ENCODE measurements around the gene KLF11.
"Not testable (repeated sequence)": the region's sequence is repeated elsewhere in the genome, so short reads cannot be mapped to it uniquely, and the experiment has no call there.

KLF11 gene

DNA sequence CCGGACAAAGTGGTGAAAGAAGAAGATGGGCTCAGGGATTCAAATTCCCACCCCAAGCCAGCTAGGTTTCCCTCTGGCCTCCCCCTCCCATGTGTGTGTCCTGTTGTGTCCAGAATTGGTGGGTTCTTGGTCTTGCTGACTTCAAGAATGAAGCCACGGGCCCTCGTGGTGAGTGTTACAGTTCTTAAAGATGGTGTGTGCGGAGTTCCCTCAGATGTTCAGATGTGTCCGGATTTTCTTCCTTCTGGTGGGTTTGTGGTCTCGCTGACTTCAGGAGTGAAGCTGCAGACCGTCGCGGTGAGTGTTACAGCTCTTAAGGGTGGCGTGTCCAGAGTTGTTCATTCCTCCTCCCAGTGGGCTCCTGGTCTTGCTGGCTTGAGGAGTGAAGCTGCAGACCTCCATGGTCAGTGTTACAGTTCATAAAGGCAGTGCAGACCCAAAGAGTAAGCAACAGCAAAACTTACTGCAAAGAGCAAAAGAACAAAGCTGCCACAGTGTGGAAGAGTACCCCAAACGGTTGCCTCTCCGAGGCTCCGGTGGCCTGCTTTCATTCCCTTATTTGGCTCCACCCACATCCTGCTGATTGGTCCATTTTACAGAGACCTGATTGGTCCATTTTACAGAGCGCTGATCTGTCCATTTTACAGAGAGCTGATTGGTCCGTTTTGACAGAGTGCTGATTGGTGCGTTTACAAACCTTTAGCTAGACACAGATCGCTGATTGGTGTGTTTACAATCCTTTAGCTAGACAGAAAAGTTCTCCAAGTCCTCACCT lies 37.7 kb upstream of the KLF11 start:
- Mint-ChIP-seq H3K36me3 (no peaks in the 10 kb centered on the region), H3K9me3 (no peaks in the 10 kb centered on the region), H3K27me3 (peaks cover 7 to 43% of the 10 kb centered on the region in 2 donors), H3K4me1 (no peaks in the 10 kb centered on the region), H3K4me3 (no peak overlapping the region), H3K27ac (no peak overlapping the region)
- no peak for DNase-seq
- ATAC-seq (replicated peaks), result no peak

DNA sequence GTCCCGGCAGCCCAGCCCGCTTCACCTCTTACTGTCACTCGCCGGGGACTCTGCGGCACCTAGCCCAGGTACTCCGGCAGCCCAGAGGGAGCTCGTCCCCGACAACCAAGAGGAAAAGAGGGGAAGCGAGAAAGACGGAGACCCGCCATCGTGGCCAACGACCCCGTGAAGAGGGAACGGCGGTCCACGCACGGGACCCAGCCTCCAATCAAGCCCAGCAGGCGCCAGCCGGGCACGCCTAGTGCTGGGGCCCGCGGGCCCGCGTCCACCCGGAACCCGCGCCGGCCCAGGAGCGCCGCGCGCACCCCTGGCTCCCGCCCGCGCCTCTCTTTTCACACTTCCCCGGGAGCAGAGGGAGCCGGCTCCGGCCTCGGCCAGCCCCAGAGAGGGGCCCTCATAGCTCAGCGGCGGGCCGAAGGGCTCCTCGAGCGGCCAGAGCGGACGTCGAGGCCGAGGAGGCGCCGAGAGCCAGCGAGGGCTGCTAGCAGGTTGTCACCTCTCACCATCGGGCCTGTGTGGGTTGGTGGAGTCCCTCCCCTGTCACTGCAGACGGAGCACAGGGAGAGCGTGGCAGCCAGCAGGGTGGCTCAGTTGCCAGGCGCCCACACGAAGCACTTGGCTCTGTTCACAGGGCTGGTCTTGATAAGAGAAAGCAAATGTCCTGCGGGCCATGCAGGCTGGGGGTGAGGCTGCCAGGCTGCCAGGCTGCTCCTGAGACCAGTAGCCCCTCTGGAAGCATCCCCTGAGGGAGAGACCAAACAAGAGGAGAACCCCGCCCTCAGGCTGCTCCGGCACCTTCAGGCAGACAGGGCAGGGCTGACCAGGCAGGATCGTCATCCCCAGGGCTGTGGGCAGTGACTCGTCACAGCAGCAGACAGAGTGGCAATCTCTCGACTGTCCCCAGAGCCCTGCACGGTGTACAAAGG lies 36.9 kb upstream of the KLF11 start:
- H3K27ac Mint-ChIP-seq, result no peak overlapping the region
- H3K9me3 Mint-ChIP-seq, result no peaks in the 10 kb centered on the region
- ATAC-seq (replicated peaks), result no peak
- H3K27me3 Mint-ChIP-seq, result peaks cover 7 to 43% of the 10 kb centered on the region in 2 donors
- no peaks in the 10 kb centered on the region for H3K36me3 Mint-ChIP-seq
- H3K4me1 Mint-ChIP-seq, result no peaks in the 10 kb centered on the region
- H3K4me3 Mint-ChIP-seq, result peak overlapping the region in 1 of 2 donors; percentile 19
- DNase-seq, result no peak

DNA sequence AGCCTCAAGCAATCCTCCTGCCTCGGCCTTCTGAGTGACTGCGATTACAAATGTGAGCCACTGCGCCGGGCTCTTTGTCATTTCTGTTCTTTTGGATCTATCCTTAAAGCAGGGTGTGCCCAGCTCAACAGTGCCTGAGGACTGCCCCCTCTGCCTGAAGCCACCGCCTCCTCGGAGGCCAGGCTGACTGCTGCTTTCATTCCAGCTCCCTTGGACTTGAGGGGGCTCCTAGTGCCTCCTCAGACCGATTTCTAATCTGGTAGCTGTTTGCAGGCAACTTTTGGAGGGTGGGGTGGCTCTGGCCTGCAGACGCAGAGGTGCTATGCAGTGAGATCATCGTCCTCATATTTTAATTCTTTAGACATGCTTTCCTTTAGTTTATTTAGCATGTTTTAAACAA lies 35.9 kb upstream of the KLF11 start:
- DNase-seq (no peak), ATAC-seq (replicated peaks) (no peak)
- no peaks in the 10 kb centered on the region for H3K36me3 Mint-ChIP-seq
- no peaks in the 10 kb centered on the region for H3K4me1 Mint-ChIP-seq
- no peak overlapping the region for H3K4me3 Mint-ChIP-seq
- H3K27ac Mint-ChIP-seq, result no peak overlapping the region
- H3K9me3 Mint-ChIP-seq, result no peaks in the 10 kb centered on the region
- H3K27me3 Mint-ChIP-seq, result peaks cover 7 to 43% of the 10 kb centered on the region in 2 donors

DNA sequence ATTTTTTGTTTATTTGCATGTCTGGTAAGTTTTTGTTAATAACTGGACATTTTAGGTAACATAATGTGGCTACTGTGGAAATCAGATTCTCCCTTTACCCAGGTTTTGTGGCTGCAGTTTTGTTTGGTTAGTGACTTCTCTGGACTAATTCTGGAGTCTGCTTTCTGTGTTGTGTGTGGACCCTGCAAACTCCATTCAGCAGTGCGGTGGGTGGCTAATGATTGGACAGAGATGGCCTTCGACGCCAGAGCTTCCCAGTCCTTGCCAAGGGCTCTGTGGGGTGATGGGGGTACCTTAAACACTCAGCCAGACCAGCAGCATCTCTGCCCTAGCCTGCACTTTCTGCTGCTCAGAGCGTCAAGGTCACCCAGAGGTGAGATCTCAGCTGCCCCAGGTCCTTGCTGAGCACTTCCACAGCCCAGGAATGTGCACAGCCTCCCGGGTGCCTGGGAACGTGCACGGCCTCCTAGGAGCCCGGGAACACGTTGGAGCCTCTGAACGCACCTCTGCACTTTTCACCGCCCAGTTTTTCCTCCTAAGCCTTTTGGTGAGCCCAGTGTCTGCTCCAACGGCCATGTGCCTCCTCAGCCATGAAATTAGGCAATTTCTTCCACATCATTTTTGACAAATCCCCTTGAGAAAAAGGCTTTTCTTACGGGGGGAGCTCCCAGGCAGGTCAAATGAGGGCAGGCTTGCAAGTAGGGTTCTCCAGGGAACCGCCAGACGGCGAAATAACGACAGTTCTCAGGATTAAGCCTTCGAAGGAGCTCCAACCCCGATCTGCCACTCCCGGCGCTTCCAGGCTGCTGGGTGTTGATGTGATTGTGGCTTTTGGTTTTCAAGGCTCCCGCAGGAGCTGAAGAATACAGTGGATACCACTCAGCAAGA lies 35.2 kb upstream of the KLF11 start:
- no peak for ATAC-seq (replicated peaks)
- Mint-ChIP-seq H3K27ac (no peak overlapping the region), H3K4me3 (no peak overlapping the region), H3K27me3 (peaks cover 7 to 43% of the 10 kb centered on the region in 2 donors), H3K9me3 (no peaks in the 10 kb centered on the region), H3K4me1 (no peaks in the 10 kb centered on the region), H3K36me3 (no peaks in the 10 kb centered on the region)
- no peak for DNase-seq

DNA sequence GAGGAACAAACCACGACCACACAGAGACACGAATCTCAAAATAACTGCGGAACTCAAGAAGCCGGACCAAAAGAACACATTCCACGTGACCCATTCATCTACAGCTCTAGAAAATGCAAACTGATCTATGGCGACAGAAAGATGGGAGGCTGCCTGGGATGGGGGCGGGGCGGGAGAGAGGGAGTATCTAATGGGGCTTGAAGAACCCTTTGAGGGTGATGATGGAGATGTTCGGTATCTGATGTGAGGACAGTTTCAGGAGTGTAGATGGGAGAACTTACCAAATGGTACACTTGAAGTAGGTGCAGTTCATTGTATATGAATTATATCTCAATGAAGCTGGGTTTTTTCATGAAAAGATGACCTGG lies 34.6 kb upstream of the KLF11 start:
- DNase-seq (no peak), ATAC-seq (replicated peaks) (no peak)
- no peaks in the 10 kb centered on the region for H3K4me1 Mint-ChIP-seq
- H3K4me3 Mint-ChIP-seq, result no peak overlapping the region
- no peak overlapping the region for H3K27ac Mint-ChIP-seq
- peaks cover 7 to 43% of the 10 kb centered on the region in 2 donors for H3K27me3 Mint-ChIP-seq
- no peaks in the 10 kb centered on the region for H3K36me3 Mint-ChIP-seq
- no peaks in the 10 kb centered on the region for H3K9me3 Mint-ChIP-seq

DNA sequence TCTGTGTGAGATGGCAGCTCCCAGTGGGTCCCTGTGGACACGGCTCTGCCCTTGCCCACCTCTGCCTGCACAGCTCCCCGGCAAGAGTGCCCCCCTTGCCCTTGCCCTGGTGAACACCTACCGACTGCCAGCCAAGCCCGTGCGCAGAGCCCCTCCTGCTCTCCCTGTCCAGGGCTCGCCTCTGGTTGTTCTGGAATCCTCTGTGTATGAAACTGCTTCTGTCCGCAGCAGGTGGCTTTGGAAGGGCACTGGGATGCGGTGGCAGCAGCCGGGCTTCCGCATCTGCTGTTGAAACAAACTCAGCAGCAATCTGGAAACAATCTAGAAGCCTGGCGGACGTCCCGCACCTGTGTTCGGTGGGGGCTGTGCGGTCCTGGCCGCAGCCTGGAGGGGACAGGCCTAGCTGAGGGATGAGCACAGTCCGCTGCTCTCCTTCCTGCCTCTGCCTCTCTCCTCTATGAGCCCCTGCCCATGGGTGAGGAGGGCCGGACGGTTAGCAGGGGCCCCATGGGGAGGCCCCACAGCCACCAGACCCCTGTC lies 34.0 kb upstream of the KLF11 start:
- ATAC-seq (replicated peaks), result no peak
- no peaks in the 10 kb centered on the region for H3K36me3 Mint-ChIP-seq
- no peak for DNase-seq
- H3K27ac Mint-ChIP-seq, result no peak overlapping the region
- H3K9me3 Mint-ChIP-seq, result no peaks in the 10 kb centered on the region
- peaks cover 7 to 42% of the 10 kb centered on the region in 2 donors for H3K27me3 Mint-ChIP-seq
- no peaks in the 10 kb centered on the region for H3K4me1 Mint-ChIP-seq
- no peak overlapping the region for H3K4me3 Mint-ChIP-seq

DNA sequence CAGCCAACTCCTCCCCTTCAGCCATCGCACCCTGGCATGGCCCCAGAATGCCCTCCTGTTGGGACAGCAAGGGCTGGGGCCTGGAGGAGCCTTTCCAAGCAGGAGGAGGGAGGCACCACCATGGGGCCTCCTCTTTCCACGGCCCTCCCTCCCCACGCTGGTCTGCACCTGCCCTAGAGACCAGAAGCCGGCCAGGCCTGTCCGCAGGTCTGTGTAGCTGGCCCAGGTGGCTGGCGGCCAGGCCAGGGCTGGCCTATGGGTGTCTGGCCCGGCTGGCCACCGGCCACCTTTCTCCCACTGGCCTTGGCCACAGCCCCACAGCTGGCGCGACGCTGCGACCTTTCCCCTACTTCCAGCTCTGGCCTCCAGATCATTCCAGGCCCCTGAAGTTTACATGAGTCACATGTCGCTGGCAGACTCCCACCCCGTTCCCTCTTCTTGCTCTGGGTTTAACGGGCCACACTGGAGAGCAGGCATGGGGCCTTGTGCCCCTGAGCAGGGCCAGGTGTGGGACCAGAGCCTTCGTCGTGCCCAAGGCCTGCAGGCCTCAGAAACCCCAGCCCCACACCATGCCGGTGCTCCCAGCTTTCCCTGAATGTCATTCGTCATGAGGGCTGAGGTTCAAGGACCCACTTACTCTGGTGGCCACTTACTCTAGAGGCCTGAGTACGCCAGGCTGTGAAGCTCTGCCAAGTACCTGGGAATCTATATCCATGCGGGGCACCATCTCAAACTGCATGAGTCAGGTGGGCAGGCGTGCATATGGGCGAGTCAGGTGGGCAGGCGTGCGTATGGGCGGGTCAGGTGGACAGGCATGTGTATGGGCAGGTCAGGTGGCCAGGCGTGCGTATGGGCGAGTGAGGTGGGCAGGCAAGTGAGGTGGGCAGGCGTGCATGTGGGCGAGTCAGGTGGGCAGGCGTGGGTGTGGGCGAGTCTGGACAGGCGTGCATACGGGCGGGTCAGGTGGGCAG lies 33.3 kb upstream of the KLF11 start:
- H3K9me3 Mint-ChIP-seq, result no peaks in the 10 kb centered on the region
- DNase-seq (no peak), ATAC-seq (replicated peaks) (no peak)
- no peaks in the 10 kb centered on the region for H3K4me1 Mint-ChIP-seq
- no peak overlapping the region for H3K4me3 Mint-ChIP-seq
- no peaks in the 10 kb centered on the region for H3K36me3 Mint-ChIP-seq
- no peak overlapping the region for H3K27ac Mint-ChIP-seq
- peaks cover 7 to 34% of the 10 kb centered on the region in 2 donors for H3K27me3 Mint-ChIP-seq

DNA sequence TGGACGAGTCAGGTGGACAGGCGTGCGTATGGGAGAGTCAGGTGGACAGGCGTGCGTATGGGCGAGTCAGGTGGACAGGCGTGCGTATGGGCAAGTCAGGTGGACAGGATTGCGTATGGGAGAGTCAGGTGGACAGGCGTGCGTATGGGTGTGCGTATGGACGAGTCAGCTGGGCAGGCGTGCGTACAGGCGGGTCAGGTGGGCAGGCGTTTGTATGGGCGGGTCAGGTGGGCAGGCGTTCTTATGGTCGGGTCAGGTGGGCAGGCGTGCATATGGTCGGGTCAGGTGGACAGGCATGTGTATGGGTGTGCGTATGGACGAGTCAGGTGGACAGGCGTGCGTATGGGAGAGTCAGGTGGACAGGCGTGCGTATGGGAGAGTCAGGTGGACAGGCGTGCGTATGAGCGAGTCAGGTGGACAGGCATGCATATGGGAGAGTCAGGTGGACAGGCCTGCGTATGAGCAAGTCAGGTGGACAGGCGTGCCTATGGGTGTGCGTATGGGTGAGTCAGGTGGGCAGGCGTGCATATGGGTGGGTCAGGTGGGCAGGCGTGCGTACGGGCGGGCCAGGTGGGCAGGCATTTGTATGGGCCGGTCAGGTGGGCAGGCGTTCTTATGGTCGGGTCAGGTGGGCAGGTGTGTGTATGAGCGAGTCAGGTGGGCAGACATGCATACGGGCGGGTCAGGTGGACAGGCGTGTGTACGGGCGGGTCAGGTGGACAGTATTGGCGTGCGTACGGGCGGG lies 32.3 kb upstream of the KLF11 start:
- H3K27me3 Mint-ChIP-seq, result peaks cover 7 to 34% of the 10 kb centered on the region in 2 donors
- H3K27ac Mint-ChIP-seq; H3K4me3 Mint-ChIP-seq; DNase-seq; H3K4me1 Mint-ChIP-seq; H3K36me3 Mint-ChIP-seq; H3K9me3 Mint-ChIP-seq; ATAC-seq (replicated peaks): not testable (repeated sequence)

DNA sequence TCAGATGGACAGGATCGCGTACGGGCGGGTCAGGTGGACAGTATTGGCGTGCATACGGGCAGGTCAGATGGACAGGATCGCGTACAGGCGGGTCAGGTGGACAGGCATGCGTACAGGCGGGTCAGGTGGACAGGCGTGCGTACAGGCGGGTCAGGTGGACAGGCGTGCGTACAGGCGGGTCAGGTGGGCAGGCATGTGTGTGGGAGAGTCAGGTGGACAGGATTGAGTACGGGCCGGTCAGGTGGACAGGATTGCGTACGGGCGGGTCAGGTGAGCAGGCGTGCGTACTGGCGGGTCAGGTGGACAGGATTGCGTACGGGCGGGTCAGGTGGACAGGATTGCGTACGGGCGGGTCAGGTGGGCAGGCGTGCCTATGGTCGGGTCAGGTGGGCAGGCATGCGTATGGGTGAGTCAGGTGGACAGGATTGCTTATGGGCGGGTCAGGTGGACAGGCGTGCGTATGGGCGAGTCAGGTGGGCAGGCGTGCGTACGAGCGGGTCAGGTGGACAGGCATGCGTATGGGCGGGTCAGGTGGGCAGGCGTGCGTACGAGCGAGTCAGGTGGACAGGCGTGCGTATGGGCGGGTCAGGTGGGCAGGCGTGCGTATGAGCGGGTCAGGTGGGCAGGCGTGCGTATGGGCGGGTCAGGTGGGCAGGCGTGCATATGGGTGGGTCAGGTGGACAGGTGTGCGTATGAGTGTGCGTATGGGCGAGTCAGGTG lies 31.6 kb upstream of the KLF11 start:
- not testable (repeated sequence) for H3K36me3 Mint-ChIP-seq; H3K4me3 Mint-ChIP-seq; ATAC-seq (replicated peaks); DNase-seq; H3K9me3 Mint-ChIP-seq; H3K4me1 Mint-ChIP-seq; H3K27ac Mint-ChIP-seq
- peaks cover 8 to 29% of the 10 kb centered on the region in 2 donors for H3K27me3 Mint-ChIP-seq

DNA sequence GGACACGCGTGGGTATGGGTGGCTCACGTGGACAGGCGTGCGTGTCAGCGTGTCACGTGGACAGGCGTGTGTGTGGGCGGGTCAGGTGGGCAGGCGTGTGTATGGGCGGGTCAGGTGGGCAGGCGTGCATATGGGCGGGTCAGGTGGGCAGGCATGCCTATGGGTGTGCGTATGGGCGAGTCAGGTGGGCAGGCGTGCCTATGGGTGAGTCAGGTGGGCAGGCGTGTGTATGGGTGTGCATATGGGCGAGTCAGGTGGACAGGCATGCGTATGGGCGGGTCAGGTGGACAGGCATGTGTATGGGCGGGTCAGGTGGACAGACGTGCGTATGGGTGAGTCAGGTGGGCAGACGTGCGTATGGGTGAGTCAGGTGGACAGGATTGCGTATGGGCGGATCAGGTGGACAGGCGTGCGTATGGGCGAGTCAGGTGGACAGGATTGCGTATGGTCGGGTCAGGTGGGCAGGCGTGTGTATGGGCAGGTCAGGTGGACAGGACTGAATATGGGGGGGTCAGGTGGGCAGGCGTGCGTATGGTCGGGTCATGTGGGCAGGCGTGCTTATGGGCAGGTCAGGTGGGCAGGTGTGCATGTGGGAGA lies 30.9 kb upstream of the KLF11 start:
- H3K36me3 Mint-ChIP-seq; H3K27ac Mint-ChIP-seq; ATAC-seq (replicated peaks); H3K4me3 Mint-ChIP-seq; H3K4me1 Mint-ChIP-seq; DNase-seq; H3K9me3 Mint-ChIP-seq: not testable (repeated sequence)
- H3K27me3 Mint-ChIP-seq, result peaks cover 7 to 25% of the 10 kb centered on the region in 2 donors

DNA sequence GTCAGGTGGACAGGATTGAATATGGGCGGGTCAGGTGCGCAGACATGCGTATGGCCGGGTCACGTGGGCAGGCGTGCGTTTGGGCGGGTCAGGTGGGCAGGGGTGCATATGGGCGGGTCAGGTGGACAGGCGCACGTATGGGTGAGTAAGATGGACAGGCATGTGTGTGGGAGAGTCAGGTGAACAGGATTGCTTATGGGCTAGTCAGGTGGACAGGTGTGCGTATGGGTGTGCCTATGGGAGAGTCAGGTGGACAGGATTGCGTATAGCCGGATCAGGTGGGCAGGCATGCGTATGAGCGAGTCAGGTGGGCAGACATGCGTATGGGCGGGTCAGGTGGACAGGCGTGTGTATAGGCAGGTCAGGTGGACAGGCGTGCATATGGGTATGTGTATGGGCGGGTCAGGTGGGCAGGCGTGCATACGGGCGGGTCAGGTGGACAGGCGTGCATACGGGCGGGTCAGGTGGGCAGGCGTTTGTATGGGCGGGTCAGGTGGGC lies 30.3 kb upstream of the KLF11 start:
- Mint-ChIP-seq H3K27ac (no peak overlapping the region), H3K4me1 (no peaks in the 10 kb centered on the region), H3K36me3 (no peaks in the 10 kb centered on the region), H3K4me3 (no peak overlapping the region), H3K27me3 (peaks cover 7 to 20% of the 10 kb centered on the region in 2 donors), H3K9me3 (peaks cover 3% of the 10 kb centered on the region in 2 donors)
- DNase-seq (no peak), ATAC-seq (replicated peaks) (no peak)
